GM21526 (cell line): ENCODE data around the gene ERICH6B.
"Not testable (repeated sequence)": the region's sequence is repeated elsewhere in the genome, so short reads cannot be mapped to it uniquely, and the experiment has no call there.

Experiments used
- ATAC-seq: cut with Tn5 transposase; IDR thresholded peaks from one replicate; pipeline ENCODE4 v1.9.1; 2021; ENCODE audit warnings: moderate library complexity; ENCODE audit not compliant: unreplicated experiment, low FRiP score

The ERICH6B gene

GRCh38 chr13:45615501-45616101, at the start of gene ERICH6B:
ERICH6B (minus strand) TSS chr13:45615739; CDS start chr13:45597005, 18,734 bp downstream.
- ATAC-seq = no peak

GRCh38 chr13:45662903-45663302, 47.4 kb upstream of the ERICH6B start:
- not testable (repeated sequence) for ATAC-seq

GRCh38 chr13:45662162-45662561, 46.6 kb upstream of the ERICH6B start:
- no peak for ATAC-seq

GRCh38 chr13:45660458-45660857, 44.9 kb upstream of the ERICH6B start:
- ATAC-seq = not testable (repeated sequence)

GRCh38 chr13:45659536-45659935, 44.0 kb upstream of the ERICH6B start:
- no peak for ATAC-seq

GRCh38 chr13:45658586-45659235, 43.2 kb upstream of the ERICH6B start:
- ATAC-seq = no peak

GRCh38 chr13:45654633-45655349, 39.3 kb upstream of the ERICH6B start:
- ATAC-seq = no peak

GRCh38 chr13:45645263-45645662, 29.7 kb upstream of the ERICH6B start:
- ATAC-seq = not testable (repeated sequence)

GRCh38 chr13:45642159-45642558, 26.6 kb upstream of the ERICH6B start:
- not testable (repeated sequence) for ATAC-seq

GRCh38 chr13:45635291-45635690, 19.8 kb upstream of the ERICH6B start:
- not testable (repeated sequence) for ATAC-seq

GRCh38 chr13:45630791-45631190, 15.3 kb upstream of the ERICH6B start:
- ATAC-seq = no peak

GRCh38 chr13:45629940-45630339, 14.4 kb upstream of the ERICH6B start:
- ATAC-seq = no peak

- ATAC-seq = no peak
These were observed 12.6 kb upstream of the ERICH6B start for GRCh38 chr13:45628094-45628493.

- no peak for ATAC-seq
These were observed 12.1 kb upstream of the ERICH6B start for GRCh38 chr13:45627656-45628055.

GRCh38 chr13:45626731-45627374, 11.3 kb upstream of the ERICH6B start:
- ATAC-seq = no peak

GRCh38 chr13:45623516-45624090, 8.1 kb upstream of the ERICH6B start:
- no peak for ATAC-seq

- no peak for ATAC-seq
These were observed 6.4 kb upstream of the ERICH6B start for GRCh38 chr13:45621950-45622349.

GRCh38 chr13:45607931-45608330, 7.6 kb downstream of the ERICH6B start:
- no peak for ATAC-seq

- ATAC-seq = no peak
These were observed 10.6 kb downstream of the ERICH6B start for GRCh38 chr13:45604892-45605291.

GRCh38 chr13:45603338-45603737, 12.2 kb downstream of the ERICH6B start:
- ATAC-seq = no peak
